ENCODE results near the gene MEIOSIN.
A peak's percentile ranks its signal among the peaks of the same experiment; 100 is the strongest.
"Not testable (repeated sequence)": the region's sequence is repeated elsewhere in the genome, so short reads cannot be mapped to it uniquely, and the experiment has no call there.

Gene MEIOSIN

DNA sequence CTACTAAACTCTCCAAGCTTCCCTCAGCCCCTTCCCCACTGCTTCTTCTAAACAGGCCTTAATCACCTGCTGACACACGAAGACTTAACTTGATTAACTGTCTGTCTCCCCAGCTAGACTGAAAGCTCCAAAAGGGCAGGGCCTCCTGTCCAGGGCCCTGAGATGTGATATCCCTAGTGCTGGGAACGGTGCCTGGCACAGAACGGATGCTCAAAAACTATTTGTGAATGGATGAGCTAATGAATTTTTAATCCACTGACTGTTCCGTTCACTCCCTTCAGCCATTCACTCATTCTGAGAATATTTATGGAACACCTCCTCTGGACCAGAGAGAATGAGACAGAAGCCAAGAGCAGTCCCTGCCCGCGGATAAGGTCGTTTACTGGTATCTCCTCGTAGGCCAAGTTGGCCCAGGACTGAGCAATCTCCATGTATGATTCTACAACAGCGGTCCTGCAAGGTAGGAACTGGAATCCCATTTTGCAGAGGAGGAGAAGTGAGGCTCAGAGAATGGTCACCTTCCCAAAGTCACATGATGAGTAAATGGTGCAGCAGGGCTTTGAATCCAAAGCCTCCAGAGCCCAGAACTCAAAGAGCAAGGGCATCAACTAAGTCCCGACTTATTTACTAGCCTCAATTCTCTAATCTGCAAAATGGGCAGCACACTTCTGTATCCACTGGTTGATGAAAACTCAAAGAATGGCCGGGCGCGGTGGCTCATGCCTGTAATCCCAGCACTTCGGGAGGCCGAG, 56.0 kb downstream of the MEIOSIN start:
- Histone ChIP-seq H3K27ac (ENCODE audit: low read depth, low read length) (no peak overlapping the region), H3K27me3 (ENCODE audit: control insufficient read depth, insufficient read depth, low read length) (no peaks in the 10 kb centered on the region), H3K9ac (ENCODE audit: low read length) (no peak overlapping the region), H3K36me3 (ENCODE audit: control insufficient read depth, insufficient read depth, low read length) (peaks cover 29% of the 10 kb centered on the region), H3K4me1 (ENCODE audit: control insufficient read depth, insufficient read depth, low read length) (peaks cover 20% of the 10 kb centered on the region), H3K4me3 (ENCODE audit: low read length) (no peak overlapping the region)

GRCh38 chr19:45790942-45791341, 57.7 kb downstream of the MEIOSIN start:
- Histone ChIP-seq H3K27ac (ENCODE audit: low read depth, low read length) (no peak overlapping the region), H3K4me1 (ENCODE audit: control insufficient read depth, insufficient read depth, low read length) (peaks cover 10% of the 10 kb centered on the region), H3K27me3 (ENCODE audit: control insufficient read depth, insufficient read depth, low read length) (no peaks in the 10 kb centered on the region), H3K4me3 (ENCODE audit: low read length) (peak overlapping the region; percentile 81), H3K9ac (ENCODE audit: low read length) (no peak overlapping the region), H3K36me3 (ENCODE audit: control insufficient read depth, insufficient read depth, low read length) (peaks cover 25% of the 10 kb centered on the region)

- H3K4me3 ChIP-seq (ENCODE audit: low read length), result peak overlapping the region; percentile 81
- peaks cover 17% of the 10 kb centered on the region for H3K36me3 ChIP-seq (ENCODE audit: control insufficient read depth, insufficient read depth, low read length)
- H3K9ac ChIP-seq (ENCODE audit: low read length), result peak overlapping the region; percentile 74
- peak overlapping the region; percentile 69 for H3K27ac ChIP-seq (ENCODE audit: low read depth, low read length)
- no peaks in the 10 kb centered on the region for H3K27me3 ChIP-seq (ENCODE audit: control insufficient read depth, insufficient read depth, low read length)
- H3K4me1 ChIP-seq (ENCODE audit: control insufficient read depth, insufficient read depth, low read length), result peaks cover 10% of the 10 kb centered on the region
Observed at GRCh38 chr19:45791744-45792469, 58.7 kb downstream of the MEIOSIN start.

DNA sequence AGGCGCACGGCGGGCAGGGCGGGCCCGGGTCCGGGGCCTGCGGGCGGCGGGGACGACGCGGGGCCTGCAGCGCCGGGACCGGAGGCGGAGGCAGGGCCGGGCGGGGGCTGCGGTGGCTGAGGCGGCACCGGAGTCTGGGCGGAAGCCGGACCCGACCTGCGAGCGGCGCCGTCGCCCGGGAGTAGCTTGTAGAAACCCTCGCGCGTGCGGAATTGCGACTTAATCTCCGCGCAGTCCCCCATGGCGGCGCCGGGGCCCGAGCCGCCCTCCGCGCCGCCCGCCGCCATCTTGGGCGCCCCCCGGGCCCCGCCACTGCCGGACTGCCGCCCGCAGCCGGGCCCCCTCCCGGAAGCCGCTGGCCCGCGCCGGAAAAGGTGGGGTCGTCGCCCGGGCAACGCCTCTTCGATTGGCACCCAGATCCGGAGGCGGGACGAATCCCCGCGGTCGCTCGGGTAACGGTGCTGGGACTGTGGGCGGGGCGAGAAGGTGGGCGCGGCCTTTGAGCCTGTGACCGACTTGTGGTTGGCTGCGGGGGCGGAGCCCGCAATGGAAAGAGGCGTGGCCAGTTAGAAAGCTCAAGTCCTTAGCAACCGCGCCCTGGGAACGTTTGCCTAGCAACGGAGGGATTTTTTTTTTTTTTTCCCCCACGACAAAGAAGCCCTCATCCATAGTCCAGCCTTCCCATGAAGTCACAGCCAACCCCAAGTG, 59.4 kb downstream of the MEIOSIN start, which contains the start of gene DMWD:
Gene DMWD (minus strand): TSS at position 376 of the 708 bp plus-strand sequence. CDS start 89 bp downstream, at position 287.
- Histone ChIP-seq H3K36me3 (ENCODE audit: control insufficient read depth, insufficient read depth, low read length) (peaks cover 16% of the 10 kb centered on the region), H3K4me3 (ENCODE audit: low read length) (peak within 1 kb of the TSS; percentile 81), H3K27ac (ENCODE audit: low read depth, low read length) (peak within 1 kb of the TSS; percentile 69), H3K27me3 (ENCODE audit: control insufficient read depth, insufficient read depth, low read length) (no peaks in the 10 kb centered on the region), H3K4me1 (ENCODE audit: control insufficient read depth, insufficient read depth, low read length) (peaks cover 10% of the 10 kb centered on the region), H3K9ac (ENCODE audit: low read length) (peak within 1 kb of the TSS; percentile 74)

DNA sequence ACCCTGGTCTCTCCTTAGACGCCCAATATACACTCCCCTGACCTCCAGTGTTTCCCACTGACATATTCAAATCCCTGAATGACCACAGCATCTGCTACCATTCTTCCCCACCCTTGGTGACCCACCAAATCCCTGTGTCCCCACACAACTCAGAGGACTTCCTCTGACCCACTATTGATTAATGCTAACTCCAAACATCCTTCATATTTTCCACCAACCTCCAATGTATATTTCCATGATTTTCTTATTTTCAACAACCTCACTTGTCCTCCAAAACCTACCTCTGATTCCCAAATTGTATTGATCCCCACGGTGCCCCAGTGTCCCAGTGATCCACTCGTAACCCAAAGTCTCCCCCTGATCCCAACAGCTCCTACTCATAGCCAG, 59.9 kb downstream of the MEIOSIN start:
- H3K27me3 ChIP-seq (ENCODE audit: control insufficient read depth, insufficient read depth, low read length), result no peaks in the 10 kb centered on the region
- H3K4me1 ChIP-seq (ENCODE audit: control insufficient read depth, insufficient read depth, low read length), result peaks cover 10% of the 10 kb centered on the region
- peaks cover 13% of the 10 kb centered on the region for H3K36me3 ChIP-seq (ENCODE audit: control insufficient read depth, insufficient read depth, low read length)
- H3K4me3 ChIP-seq (ENCODE audit: low read length), result peak overlapping the region; percentile 7
- H3K9ac ChIP-seq (ENCODE audit: low read length), result no peak overlapping the region
- peak overlapping the region; percentile 41 for H3K27ac ChIP-seq (ENCODE audit: low read depth, low read length)

DNA sequence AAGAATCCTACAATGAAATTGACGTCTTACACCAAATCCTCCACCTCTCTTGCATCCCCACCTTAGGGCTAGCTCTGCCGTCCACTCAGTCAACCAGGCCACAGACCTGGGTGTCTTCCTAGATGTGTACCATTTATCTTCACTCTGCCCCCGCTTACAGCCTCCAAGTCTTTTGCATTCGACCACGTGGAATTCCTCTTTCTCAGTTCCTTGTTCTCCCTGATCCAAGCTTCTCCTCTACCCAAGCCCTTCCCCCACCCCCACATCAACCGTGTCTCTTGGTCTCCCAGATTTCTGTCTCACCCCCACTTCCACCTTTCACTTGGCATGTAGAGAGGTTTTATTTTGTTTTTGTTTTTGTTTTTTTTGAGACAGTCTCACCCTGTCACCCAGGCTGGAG, 60.6 kb downstream of the MEIOSIN start:
- H3K4me1 ChIP-seq (ENCODE audit: control insufficient read depth, insufficient read depth, low read length), result peaks cover 10% of the 10 kb centered on the region
- H3K36me3 ChIP-seq (ENCODE audit: control insufficient read depth, insufficient read depth, low read length), result peaks cover 9% of the 10 kb centered on the region
- H3K27me3 ChIP-seq (ENCODE audit: control insufficient read depth, insufficient read depth, low read length), result no peaks in the 10 kb centered on the region

DNA sequence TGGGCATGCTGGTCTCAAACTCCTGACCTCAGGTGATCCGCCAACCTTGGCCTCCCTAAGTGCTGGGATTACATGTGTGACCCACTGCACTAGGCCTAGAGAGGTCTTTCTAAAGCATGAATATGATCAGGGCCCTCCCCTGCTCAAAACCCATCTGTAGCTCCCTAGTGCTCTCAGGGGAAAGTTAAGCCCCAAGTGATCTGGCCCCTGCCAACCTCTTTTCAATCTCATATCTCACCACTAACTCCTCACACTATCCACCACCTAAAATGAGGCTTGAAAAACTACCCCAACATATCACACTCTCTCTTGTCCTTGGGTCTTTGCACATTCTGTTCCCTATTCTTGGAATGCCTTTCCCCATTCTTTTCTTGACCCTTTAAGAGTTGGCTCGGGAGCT, 61.4 kb downstream of the MEIOSIN start:
- H3K4me1 ChIP-seq (ENCODE audit: control insufficient read depth, insufficient read depth, low read length), result peaks cover 10% of the 10 kb centered on the region

More for the DNA sequence above, 60.6 kb downstream of the MEIOSIN start:
- H3K9ac ChIP-seq (ENCODE audit: low read length), result no peak overlapping the region
- no peak overlapping the region for H3K27ac ChIP-seq (ENCODE audit: low read depth, low read length)
- H3K4me3 ChIP-seq (ENCODE audit: low read length), result no peak overlapping the region

GRCh38 chr19:45798995-45799517, 65.8 kb downstream of the MEIOSIN start:
- Histone ChIP-seq H3K9ac (ENCODE audit: low read length) (no peak overlapping the region), H3K27me3 (ENCODE audit: control insufficient read depth, insufficient read depth, low read length) (no peaks in the 10 kb centered on the region), H3K27ac (ENCODE audit: low read depth, low read length) (no peak overlapping the region), H3K36me3 (ENCODE audit: control insufficient read depth, insufficient read depth, low read length) (no peaks in the 10 kb centered on the region), H3K4me3 (ENCODE audit: low read length) (no peak overlapping the region), H3K4me1 (ENCODE audit: control insufficient read depth, insufficient read depth, low read length) (no peaks in the 10 kb centered on the region)

More for the DNA sequence above, 61.4 kb downstream of the MEIOSIN start:
- peaks cover 3% of the 10 kb centered on the region for H3K36me3 ChIP-seq (ENCODE audit: control insufficient read depth, insufficient read depth, low read length)
- no peaks in the 10 kb centered on the region for H3K27me3 ChIP-seq (ENCODE audit: control insufficient read depth, insufficient read depth, low read length)
- H3K27ac ChIP-seq (ENCODE audit: low read depth, low read length), result no peak overlapping the region
- no peak overlapping the region for H3K4me3 ChIP-seq (ENCODE audit: low read length)
- no peak overlapping the region for H3K9ac ChIP-seq (ENCODE audit: low read length)

DNA sequence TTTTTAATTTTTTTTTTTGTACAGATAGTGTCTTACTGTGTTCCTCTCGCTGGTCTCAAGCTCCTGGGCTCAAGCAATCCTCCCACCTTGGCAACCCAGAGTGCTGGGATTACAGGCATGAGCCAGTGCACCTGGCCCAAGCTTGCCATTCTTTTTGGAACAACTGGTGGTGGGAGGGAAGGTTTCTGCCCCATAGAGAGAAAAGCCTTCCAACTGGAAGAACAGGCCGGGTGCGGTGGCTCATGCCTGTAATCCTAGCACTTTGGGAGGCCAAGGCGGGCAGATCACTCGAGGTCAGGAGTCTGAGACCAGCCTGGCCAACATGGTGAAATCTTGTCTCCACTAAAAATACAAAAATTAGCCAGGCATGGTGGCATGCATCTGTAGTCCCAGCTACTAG, 66.3 kb downstream of the MEIOSIN start:
- H3K4me3 ChIP-seq (ENCODE audit: low read length); H3K36me3 ChIP-seq (ENCODE audit: control insufficient read depth, insufficient read depth, low read length); H3K9ac ChIP-seq (ENCODE audit: low read length); H3K4me1 ChIP-seq (ENCODE audit: control insufficient read depth, insufficient read depth, low read length); H3K27ac ChIP-seq (ENCODE audit: low read depth, low read length); H3K27me3 ChIP-seq (ENCODE audit: control insufficient read depth, insufficient read depth, low read length): not testable (repeated sequence)

GRCh38 chr19:45800070-45800553, 66.9 kb downstream of the MEIOSIN start:
- Histone ChIP-seq H3K4me1 (ENCODE audit: control insufficient read depth, insufficient read depth, low read length) (no peaks in the 10 kb centered on the region), H3K27me3 (ENCODE audit: control insufficient read depth, insufficient read depth, low read length) (no peaks in the 10 kb centered on the region), H3K36me3 (ENCODE audit: control insufficient read depth, insufficient read depth, low read length) (no peaks in the 10 kb centered on the region), H3K27ac (ENCODE audit: low read depth, low read length) (no peak overlapping the region), H3K4me3 (ENCODE audit: low read length) (no peak overlapping the region), H3K9ac (ENCODE audit: low read length) (no peak overlapping the region)

DNA sequence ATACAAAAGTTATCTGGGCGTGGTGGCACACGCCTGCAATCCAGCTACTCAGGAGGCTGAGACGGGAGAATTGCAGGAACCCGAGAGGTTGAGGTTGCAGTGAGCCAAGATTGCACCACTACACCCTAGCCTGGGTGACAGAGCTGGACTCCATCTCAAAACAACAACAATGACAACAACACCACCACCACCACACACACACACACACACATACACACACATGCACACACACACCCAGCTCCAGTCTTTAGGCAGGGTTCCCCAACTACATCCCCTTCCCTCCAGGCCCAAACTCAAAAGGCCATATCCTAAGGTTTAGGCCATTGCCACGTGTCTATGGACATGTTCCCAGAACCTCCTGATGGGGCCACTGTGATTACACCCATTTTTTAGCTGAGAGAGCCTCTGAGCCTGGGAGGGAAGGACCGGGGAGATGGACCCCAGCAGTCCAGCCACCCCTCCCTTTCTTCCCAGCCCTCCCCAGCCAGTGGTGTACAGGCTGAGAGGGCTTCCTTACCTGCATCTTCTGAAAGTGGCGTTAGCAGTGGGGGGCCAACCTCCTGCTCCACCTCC, 68.5 kb downstream of the MEIOSIN start:
- no peak overlapping the region for H3K27ac ChIP-seq (ENCODE audit: low read depth, low read length)
- H3K4me1 ChIP-seq (ENCODE audit: control insufficient read depth, insufficient read depth, low read length), result no peaks in the 10 kb centered on the region
- H3K4me3 ChIP-seq (ENCODE audit: low read length), result no peak overlapping the region
- no peaks in the 10 kb centered on the region for H3K36me3 ChIP-seq (ENCODE audit: control insufficient read depth, insufficient read depth, low read length)
- no peak overlapping the region for H3K9ac ChIP-seq (ENCODE audit: low read length)
- H3K27me3 ChIP-seq (ENCODE audit: control insufficient read depth, insufficient read depth, low read length), result no peaks in the 10 kb centered on the region

All from rectal smooth muscle tissue (tissue), 1 donor.